GM23338 (cell line): ENCODE measurements around the gene CST1. TPM values are rescaled to one million over a fixed set of nuclear protein-coding genes. Genes with fewer than 3 reads are reported as not detected.
"Not testable (repeated sequence)": the region's sequence is repeated elsewhere in the genome, so short reads cannot be mapped to it uniquely, and the experiment has no call there.

Experiments used
- ATAC-seq: fragments of 200-7000 bp; cut with Tn5 transposase; 3 replicates; pipeline ENCODE4 v1.9.1; 2020
- DNase-seq: peaks from one replicate; pipeline ENCODE4 v3.0.0-alpha.2; 2015; ENCODE audit warnings: low spot score
- H2AFZ ChIP-seq: fragments of 200-600 bp; sonication (generic); 2 replicates; pipeline ENCODE4 v1.8.0; 2016; ENCODE audit warnings: antibody characterized with exemption, mild to moderate bottlenecking, moderate library complexity
- H3F3A ChIP-seq: fragments of 200-600 bp; sonication (generic); replicated peaks from 2 replicates; pipeline ENCODE4 v1.8.0; 2017; ENCODE audit warnings: antibody characterized with exemption, mixed run types, low read depth
- H3K27ac ChIP-seq: fragments of 200-600 bp; sonication (generic); 2 replicates; pipeline ENCODE4 v1.6.1; 2016; ENCODE audit warnings: low read depth
- H3K27me3 ChIP-seq: fragments of 200-600 bp; sonication (generic); 2 replicates; pipeline ENCODE4 v1.8.0; 2016; ENCODE audit warnings: mild to moderate bottlenecking, mixed run types, moderate library complexity; ENCODE audit not compliant: insufficient read depth
- H3K36me3 ChIP-seq: fragments of 200-600 bp; sonication (generic); 2 replicates; pipeline ENCODE4 v1.8.0; 2016; ENCODE audit warnings: mild to moderate bottlenecking; ENCODE audit not compliant: insufficient read depth
- H3K4me1 ChIP-seq: fragments of 200-600 bp; sonication (generic); 2 replicates; pipeline ENCODE4 v1.8.0; 2016; ENCODE audit warnings: mild to moderate bottlenecking, moderate library complexity; ENCODE audit not compliant: insufficient read depth
- H3K4me2 ChIP-seq: fragments of 200-600 bp; sonication (generic); 2 replicates; pipeline ENCODE4 v1.7.1; 2017; ENCODE audit warnings: mixed run types
- H3K4me3 ChIP-seq: fragments of 200-600 bp; sonication (generic); 2 replicates; pipeline ENCODE4 v1.6.1; 2016; ENCODE audit warnings: mixed run types
- H3K79me2 ChIP-seq: fragments of 200-600 bp; sonication (generic); replicated peaks from 2 replicates; pipeline ENCODE4 v1.8.0; 2017; ENCODE audit warnings: mild to moderate bottlenecking; ENCODE audit not compliant: insufficient read depth
- H3K9me2 ChIP-seq: fragments of 200-600 bp; sonication (generic); 2 replicates; pipeline ENCODE4 v1.8.0; 2017; ENCODE audit not compliant: insufficient read depth
- H4K20me1 ChIP-seq: fragments of 200-600 bp; sonication (generic); replicated peaks from 2 replicates; pipeline ENCODE4 v1.8.0; 2017; ENCODE audit warnings: mild to moderate bottlenecking; ENCODE audit not compliant: insufficient read depth
- H3K27ac Mint-ChIP-seq: 2 replicates; pipeline ENCODE4 v1.8.0; 2020; ENCODE audit warnings: inconsistent platforms, mild to moderate bottlenecking, moderate library complexity, mixed read lengths
- H3K27me3 Mint-ChIP-seq: 3 replicates; pipeline ENCODE4 v1.8.0; 2022; ENCODE audit warnings: low read depth, mild to moderate bottlenecking, moderate library complexity, mixed read lengths, inconsistent platforms; ENCODE audit not compliant: insufficient read depth, poor library complexity
- H3K36me3 Mint-ChIP-seq: 3 replicates; pipeline ENCODE4 v1.8.0; 2021; ENCODE audit warnings: low read depth, mild to moderate bottlenecking, inconsistent platforms, moderate library complexity, mixed read lengths
- H3K4me1 Mint-ChIP-seq: 3 replicates; pipeline ENCODE4 v1.8.0; 2020; ENCODE audit warnings: mild to moderate bottlenecking, inconsistent platforms, mixed read lengths
- H3K4me3 Mint-ChIP-seq: 3 replicates; pipeline ENCODE4 v1.8.0; 2021; ENCODE audit warnings: moderate library complexity, mild to moderate bottlenecking, inconsistent platforms, mixed read lengths
- H3K9me3 Mint-ChIP-seq: 3 replicates; pipeline ENCODE4 v1.8.0; 2020; ENCODE audit warnings: moderate library complexity, mild to moderate bottlenecking, inconsistent platforms, mixed read lengths
- ETS1 ChIP-seq: IDR thresholded peaks from 2 replicates; pipeline ENCODE4 v1.6.1; 2016; ENCODE audit warnings: antibody characterized with exemption
- POLR2AphosphoS5 ChIP-seq: IDR thresholded peaks from 2 replicates; pipeline ENCODE4 v1.6.1; 2016; ENCODE audit warnings: antibody characterized with exemption, low read depth
- ZNF331 ChIP-seq: fragments of 250-450 bp; sonication (Bioruptor Pico); IDR thresholded peaks from 2 replicates; pipeline ENCODE4 v1.5.0; 2020; ENCODE audit warnings: low read depth, mild to moderate bottlenecking, moderate library complexity
- polyA plus RNA-seq: library from polyadenylated mRNA; unstranded; fragments of >200 nt; fragmentation: Nextera tagmentation; extraction: Ambion mirVana; gene quantifications from 2 replicates; pipeline ENCODE4 v1.2.1, GENCODE V29; 2016
- total RNA-seq: library from RNA; depleted of rRNA; stranded (reverse); fragments of >200 nt; shearing (Covaris generic); gene quantifications from 2 replicates; pipeline ENCODE4 v1.2.3, GENCODE V29; 2014
- TF ChIP-seq, protein P1 (sequence below): IDR thresholded peaks from one replicate; pipeline ENCODE4 v1.6.1; 2018; ENCODE audit warnings: antibody characterized with exemption; ENCODE audit not compliant: unreplicated experiment
- TF ChIP-seq, protein P2 (sequence below), 2 experiments: fragments of 200-600 bp in 1 of 2; sonication (generic) in 1 of 2; conservative IDR thresholded peaks; 2 replicates each; pipeline versions ENCODE4 v1.5.1 to v1.6.1; 2016 to 2017; ENCODE audit warnings: antibody characterized with exemption in 2 of 2, low read depth in 2 of 2, mild to moderate bottlenecking in 2 of 2, moderate library complexity in 1 of 2

CST1 gene
- total and polyA plus RNA-seq, 2 experiments from 2014 or later: 1.8 to 4.9 TPM

GRCh38 chr20:23721962-23722361 lies 28.8 kb downstream of the CST1 start (continued):
- TF ChIP-seq, protein P1, sequence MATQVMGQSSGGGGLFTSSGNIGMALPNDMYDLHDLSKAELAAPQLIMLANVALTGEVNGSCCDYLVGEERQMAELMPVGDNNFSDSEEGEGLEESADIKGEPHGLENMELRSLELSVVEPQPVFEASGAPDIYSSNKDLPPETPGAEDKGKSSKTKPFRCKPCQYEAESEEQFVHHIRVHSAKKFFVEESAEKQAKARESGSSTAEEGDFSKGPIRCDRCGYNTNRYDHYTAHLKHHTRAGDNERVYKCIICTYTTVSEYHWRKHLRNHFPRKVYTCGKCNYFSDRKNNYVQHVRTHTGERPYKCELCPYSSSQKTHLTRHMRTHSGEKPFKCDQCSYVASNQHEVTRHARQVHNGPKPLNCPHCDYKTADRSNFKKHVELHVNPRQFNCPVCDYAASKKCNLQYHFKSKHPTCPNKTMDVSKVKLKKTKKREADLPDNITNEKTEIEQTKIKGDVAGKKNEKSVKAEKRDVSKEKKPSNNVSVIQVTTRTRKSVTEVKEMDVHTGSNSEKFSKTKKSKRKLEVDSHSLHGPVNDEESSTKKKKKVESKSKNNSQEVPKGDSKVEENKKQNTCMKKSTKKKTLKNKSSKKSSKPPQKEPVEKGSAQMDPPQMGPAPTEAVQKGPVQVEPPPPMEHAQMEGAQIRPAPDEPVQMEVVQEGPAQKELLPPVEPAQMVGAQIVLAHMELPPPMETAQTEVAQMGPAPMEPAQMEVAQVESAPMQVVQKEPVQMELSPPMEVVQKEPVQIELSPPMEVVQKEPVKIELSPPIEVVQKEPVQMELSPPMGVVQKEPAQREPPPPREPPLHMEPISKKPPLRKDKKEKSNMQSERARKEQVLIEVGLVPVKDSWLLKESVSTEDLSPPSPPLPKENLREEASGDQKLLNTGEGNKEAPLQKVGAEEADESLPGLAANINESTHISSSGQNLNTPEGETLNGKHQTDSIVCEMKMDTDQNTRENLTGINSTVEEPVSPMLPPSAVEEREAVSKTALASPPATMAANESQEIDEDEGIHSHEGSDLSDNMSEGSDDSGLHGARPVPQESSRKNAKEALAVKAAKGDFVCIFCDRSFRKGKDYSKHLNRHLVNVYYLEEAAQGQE: no peak
- TF ChIP-seq, protein P2, sequence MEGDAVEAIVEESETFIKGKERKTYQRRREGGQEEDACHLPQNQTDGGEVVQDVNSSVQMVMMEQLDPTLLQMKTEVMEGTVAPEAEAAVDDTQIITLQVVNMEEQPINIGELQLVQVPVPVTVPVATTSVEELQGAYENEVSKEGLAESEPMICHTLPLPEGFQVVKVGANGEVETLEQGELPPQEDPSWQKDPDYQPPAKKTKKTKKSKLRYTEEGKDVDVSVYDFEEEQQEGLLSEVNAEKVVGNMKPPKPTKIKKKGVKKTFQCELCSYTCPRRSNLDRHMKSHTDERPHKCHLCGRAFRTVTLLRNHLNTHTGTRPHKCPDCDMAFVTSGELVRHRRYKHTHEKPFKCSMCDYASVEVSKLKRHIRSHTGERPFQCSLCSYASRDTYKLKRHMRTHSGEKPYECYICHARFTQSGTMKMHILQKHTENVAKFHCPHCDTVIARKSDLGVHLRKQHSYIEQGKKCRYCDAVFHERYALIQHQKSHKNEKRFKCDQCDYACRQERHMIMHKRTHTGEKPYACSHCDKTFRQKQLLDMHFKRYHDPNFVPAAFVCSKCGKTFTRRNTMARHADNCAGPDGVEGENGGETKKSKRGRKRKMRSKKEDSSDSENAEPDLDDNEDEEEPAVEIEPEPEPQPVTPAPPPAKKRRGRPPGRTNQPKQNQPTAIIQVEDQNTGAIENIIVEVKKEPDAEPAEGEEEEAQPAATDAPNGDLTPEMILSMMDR (conservative IDR thresholded peaks at IDR 0.05; ENCODE audit: low read depth in 2 of 2): no peak
- no peak for TF ChIP-seq ZNF331

- H3K4me3 ChIP-seq, H3K4me1 Mint-ChIP-seq, H4K20me1 ChIP-seq, H3K9me2 ChIP-seq, H3K79me2 ChIP-seq, H3K27ac ChIP-seq, ATAC-seq, H3K36me3 ChIP-seq, H3F3A ChIP-seq, H3K4me1 ChIP-seq, H3K27ac Mint-ChIP-seq, H3K27me3 ChIP-seq, DNase-seq, H3K4me2 ChIP-seq, H3K36me3 Mint-ChIP-seq, H3K9me3 Mint-ChIP-seq, H3K4me3 Mint-ChIP-seq, H2AFZ ChIP-seq: not testable (repeated sequence)
- peaks cover 15% of the 10 kb centered on the region for H3K27me3 Mint-ChIP-seq
These were observed 31.4 kb downstream of the CST1 start for GRCh38 chr20:23719351-23719750.

DNA sequence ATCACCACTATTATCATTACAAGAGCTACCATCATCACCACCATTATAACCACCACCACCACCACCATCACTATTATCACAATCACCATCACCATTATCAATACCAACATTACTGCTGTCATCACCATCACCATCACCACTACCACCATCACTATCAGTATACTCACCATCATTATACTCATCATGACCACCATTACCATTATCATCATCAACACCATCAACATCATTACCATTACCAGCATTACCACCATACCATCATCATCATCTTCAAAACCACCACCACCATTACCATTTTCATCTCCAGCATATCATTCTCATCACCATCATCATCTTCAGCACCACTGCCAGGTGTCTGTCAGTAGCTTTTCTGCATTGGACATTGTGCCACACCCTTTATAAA lies 39.0 kb downstream of the CST1 start:
- H4K20me1 ChIP-seq, H3K79me2 ChIP-seq, H3K4me1 Mint-ChIP-seq, H3K4me3 ChIP-seq, H3K4me3 Mint-ChIP-seq, H2AFZ ChIP-seq, DNase-seq, H3K27me3 Mint-ChIP-seq, H3K27ac ChIP-seq, H3K4me1 ChIP-seq, H3K4me2 ChIP-seq, ATAC-seq, H3F3A ChIP-seq, H3K27me3 ChIP-seq, H3K27ac Mint-ChIP-seq, H3K36me3 Mint-ChIP-seq, H3K9me3 Mint-ChIP-seq, H3K36me3 ChIP-seq: not testable (repeated sequence)
- peaks cover 15% of the 10 kb centered on the region for H3K9me2 ChIP-seq

DNA sequence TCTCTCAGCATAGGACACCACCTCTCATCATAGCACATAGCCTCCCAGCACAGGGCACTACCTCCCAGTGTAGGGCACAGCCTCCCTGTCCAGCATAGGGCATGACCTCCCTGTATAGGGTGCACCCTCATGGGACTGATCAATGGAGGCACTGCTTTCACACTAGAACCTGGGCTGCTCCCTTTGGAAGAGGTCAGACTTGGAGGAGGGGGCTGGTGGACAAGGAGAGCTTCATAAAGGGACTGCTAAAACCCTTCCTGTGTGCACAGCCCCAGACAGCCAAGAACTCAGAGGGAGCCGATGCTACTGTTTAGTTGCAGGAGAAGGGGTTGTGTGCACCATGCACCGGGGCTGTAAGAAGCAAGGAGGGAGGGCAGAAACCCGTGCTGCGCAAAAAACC lies 40.0 kb downstream of the CST1 start:
- Histone ChIP-seq H3K4me1 (no peaks in the 10 kb centered on the region), H3K4me2 (no peak overlapping the region), H3F3A (no peaks in the 10 kb centered on the region), H3K27me3 (no peaks in the 10 kb centered on the region), H3K9me2 (peaks cover 15% of the 10 kb centered on the region), H4K20me1 (no peaks in the 10 kb centered on the region), H3K4me3 (no peak overlapping the region), H3K36me3 (no peaks in the 10 kb centered on the region), H3K79me2 (no peaks in the 10 kb centered on the region), H3K27ac (no peak overlapping the region), H2AFZ (no peak overlapping the region)
- Mint-ChIP-seq H3K4me1 (peaks cover 3% of the 10 kb centered on the region; the same call in 1 of the 3 replicates), H3K36me3 (no peaks in the 10 kb centered on the region), H3K27me3 (no peaks in the 10 kb centered on the region), H3K9me3 (no peaks in the 10 kb centered on the region), H3K27ac (no peak overlapping the region), H3K4me3 (no peak overlapping the region)
- TF ChIP-seq POLR2AphosphoS5 (no peak), ETS1 (no peak)
- TF ChIP-seq, protein P1: no peak
- DNase-seq (no peak), ATAC-seq (no peak)
